Limb (tissue), 2 donors: ENCODE results near the gene LCE7A.

ENCODE experiments used
- DNase-seq, 2 donors: peaks; one replicate each; pipeline ENCODE4 v3.0.0-alpha.2; 2016; ENCODE audit errors: extremely low spot score in 2 of 2

Gene LCE7A, protein sequence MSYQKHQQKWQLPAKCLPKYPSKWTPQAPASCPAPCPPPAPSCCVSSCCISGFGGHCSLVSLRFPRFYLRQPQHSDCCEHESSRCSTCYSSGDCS

GRCh38 chr1:152859696-152860095 lies at the start of gene LCE7A:
Gene LCE7A, plus strand, starts transcription at chr1:152859996. Its CDS starts 702 bp downstream, at chr1:152860698.
- no peak for DNase-seq

DNA sequence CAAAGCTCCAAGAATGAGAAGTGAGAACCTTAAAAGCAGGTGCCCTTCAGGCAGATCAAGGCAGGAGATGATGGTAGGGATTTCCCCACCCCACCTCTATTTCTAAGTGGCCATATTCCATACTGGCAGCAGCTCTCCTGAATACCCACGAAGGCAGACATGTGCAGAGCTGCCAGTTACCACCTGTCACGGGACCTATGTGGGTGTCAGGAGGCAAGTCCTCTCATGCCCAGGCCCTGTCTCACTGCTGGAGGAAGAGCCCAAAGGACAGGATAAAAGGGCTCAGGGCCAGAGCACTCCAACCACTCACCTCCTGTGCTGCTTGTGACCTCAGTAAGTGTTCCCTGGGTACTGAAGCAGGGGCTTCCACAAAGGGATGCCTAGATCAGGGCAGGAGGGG lies 48.7 kb upstream of the LCE7A start:
- no peak for DNase-seq

GRCh38 chr1:152811671-152812070 lies 48.1 kb upstream of the LCE7A start, which contains the start of gene LCE1B:
Gene LCE1B, plus strand, starts transcription at chr1:152811971. Its CDS starts 476 bp downstream, at chr1:152812447.
- DNase-seq: no peak

- no peak for DNase-seq
These were observed 42.5 kb upstream of the LCE7A start for GRCh38 chr1:152817309-152817708.

GRCh38 chr1:152823294-152823693 lies 36.5 kb upstream of the LCE7A start:
- no peak for DNase-seq

DNA sequence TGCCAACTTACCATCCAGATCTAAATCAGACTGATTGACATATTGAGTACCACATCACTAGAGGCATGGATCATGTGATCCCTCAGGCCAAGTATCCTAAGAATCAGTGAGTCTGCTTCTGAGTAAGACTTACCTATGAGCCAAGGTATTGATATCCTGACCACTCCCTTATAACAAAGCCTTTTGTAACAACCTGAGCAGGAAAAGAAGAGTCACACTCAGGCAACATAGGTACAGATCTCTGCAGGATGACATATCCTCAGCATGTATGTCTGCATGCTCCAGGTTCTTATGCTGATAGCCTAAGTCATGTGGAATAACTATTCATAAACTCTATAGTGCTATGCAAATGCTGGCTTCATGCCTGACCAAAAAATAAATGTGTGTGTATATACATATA lies 34.8 kb upstream of the LCE7A start:
- no peak for DNase-seq

- no peak for DNase-seq
These were observed 32.6 kb upstream of the LCE7A start, which contains the start of gene LCE1A for GRCh38 chr1:152827173-152827572. Gene LCE1A, plus strand, starts transcription at chr1:152827473. Its CDS starts 0 bp downstream, at chr1:152827473.

- DNase-seq: no peak
These were observed 22.9 kb upstream of the LCE7A start for GRCh38 chr1:152836870-152837269.

GRCh38 chr1:152842556-152842955 lies 17.2 kb upstream of the LCE7A start, which contains the start of gene LCE6A:
Gene LCE6A, plus strand, starts transcription at chr1:152842856. Its CDS starts 665 bp downstream, at chr1:152843521.
- DNase-seq: no peak

DNA sequence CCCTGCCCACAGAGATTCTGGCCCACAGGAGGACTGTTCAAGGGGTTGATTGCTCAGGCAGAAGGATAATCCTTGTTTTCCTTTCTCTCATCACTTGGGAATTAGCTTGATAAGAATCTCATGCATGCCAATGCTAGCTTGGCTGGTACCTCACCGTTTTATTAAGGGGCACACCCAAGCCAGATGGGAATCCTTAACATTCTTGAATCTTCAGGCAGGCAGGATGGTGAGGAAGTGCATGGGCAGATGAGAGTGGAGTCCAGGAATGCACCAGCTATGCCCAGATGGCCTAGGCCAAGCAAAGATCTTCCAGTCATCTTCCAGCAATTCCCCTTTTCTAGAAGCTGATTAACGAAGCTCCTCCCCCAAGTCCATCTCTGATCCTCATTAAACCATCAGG lies 4.1 kb upstream of the LCE7A start:
- DNase-seq: no peak

- DNase-seq: no peak
These were observed 1.7 kb upstream of the LCE7A start for GRCh38 chr1:152858062-152858461.

GRCh38 chr1:152860129-152860528 lies 333 bp downstream of the LCE7A start:
- DNase-seq: no peak

GRCh38 chr1:152861374-152861773 lies 1.6 kb downstream of the LCE7A start:
- DNase-seq: no peak

DNA sequence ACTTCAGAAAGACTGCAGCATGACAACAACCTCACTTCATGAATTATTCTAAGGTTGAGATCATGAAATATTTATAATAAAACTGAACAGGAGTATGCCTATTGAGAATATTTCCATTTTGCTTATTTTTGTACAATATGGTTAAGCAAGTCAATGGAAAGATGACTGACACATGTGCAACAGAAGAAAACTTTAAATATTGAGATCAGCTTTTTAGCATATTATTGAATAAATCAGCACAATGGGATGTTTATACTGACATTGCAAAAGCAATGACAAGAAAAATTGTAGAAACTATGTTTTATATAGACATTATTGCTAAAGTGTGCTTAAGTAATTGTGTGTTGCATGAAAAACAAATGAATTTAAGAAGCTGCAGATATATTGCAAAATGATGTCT lies 4.6 kb downstream of the LCE7A start:
- no peak for DNase-seq

GRCh38 chr1:152866321-152866720 lies 6.5 kb downstream of the LCE7A start:
- DNase-seq: no peak

DNA sequence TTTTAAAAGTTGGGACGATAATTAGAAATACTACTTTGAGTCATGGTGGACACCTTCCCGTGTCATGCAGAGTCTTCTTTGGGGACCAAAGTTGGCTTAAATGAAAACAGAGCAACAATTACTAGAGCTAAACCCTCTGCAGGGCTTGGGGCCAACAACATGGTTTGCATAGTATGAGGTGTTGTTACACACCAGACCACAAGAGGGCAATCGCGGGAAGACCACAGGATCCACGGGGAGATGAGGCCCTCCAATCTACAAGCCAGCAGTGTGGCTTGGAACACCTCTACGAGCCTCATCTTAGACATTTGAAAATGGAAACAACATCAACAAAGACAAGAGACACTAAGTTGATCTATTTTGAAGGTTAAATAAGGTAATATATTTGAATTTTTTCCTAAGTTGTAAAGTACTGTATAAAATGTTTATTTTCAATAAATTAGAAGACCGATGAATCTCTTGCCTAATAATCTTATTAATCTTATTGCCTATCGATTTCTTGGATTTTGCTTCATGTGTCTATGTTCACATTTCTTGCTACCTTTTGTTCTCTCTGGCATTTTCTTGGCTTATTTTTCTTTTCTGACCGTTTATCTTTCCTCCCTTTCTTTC lies 10.1 kb downstream of the LCE7A start:
- DNase-seq: peak; percentile 56 to 62

DNA sequence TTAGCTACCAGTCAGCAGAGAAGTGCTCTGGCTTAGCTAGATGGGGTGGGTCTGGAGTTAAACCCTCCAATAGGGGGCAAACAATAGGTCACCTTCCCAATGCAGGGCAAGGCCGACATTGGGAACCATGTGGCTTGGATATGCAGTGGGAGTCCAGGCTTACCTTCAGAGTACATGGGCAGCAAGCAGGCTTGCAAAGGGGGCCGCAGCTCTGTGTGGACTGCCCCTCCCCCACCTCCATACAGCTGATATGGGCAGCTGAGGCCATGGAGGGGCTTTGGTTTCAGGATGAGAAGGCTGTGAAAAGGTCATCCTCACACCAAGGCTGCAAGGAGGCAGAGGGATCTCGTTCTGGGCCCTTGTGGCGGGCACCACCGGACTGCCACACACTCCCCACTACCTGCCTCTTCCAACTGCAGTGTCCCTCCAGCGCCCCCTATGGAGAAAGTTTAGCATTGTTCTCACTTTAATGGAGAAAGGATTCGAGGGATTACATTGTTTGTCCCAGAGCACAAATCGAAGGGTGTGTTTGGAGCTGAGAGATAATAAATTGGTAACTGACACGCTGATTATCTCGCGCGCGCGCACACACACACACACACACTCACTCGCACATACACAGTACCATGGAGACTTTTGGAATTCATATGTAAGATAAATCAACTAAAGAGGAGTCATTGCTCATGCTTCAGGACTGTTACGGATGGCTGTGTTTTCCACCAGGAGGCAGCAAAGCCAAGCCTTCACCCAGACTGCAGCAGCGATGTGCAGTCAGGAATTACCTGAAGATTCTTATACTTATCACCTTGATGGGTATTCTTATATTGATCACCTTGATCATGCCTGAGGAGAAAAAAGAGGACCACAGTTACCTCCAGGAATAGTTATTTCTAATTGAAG lies 11.3 kb downstream of the LCE7A start:
- no peak for DNase-seq

DNA sequence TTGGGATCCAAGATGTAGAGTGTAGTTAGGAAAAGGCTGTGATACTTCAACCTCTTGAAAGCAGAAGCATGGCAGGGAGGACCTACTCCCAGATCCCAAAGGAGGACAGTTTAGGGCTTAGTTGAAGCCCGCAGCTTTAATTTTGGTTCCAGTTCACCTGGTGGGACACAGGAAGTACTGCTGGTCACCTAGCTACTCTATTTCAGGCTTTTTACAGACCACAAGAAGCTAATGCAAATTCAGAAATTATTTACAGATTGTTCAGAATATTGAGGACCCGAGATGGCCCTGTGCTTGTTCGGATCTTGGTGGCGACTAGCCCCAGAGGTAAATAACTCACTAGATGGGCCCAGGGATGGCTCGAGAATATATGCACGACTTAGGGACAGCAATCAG lies 11.9 kb downstream of the LCE7A start:
- DNase-seq: no peak

DNA sequence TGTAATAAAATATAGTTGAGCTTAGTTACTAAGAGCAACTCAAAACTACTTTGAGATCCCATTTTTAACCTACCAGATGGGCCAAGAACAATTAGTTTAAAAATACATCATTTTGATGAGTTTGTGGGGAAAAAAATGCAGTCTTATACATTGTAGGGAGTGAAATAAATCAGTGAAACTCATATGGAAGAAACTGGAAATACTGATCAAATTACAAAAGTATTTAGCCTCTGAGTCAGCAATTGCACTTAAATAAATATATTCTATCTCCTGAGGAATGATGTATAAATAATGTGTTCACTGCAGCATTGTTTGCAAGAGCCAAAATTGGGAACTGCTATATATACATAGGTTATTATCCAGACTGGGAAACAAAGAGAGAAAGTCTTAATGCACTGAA lies 13.7 kb downstream of the LCE7A start:
- peak in 1 of 2 donors; percentile 6 for DNase-seq

GRCh38 chr1:152876827-152877226 lies 17.0 kb downstream of the LCE7A start:
- no peak for DNase-seq

DNA sequence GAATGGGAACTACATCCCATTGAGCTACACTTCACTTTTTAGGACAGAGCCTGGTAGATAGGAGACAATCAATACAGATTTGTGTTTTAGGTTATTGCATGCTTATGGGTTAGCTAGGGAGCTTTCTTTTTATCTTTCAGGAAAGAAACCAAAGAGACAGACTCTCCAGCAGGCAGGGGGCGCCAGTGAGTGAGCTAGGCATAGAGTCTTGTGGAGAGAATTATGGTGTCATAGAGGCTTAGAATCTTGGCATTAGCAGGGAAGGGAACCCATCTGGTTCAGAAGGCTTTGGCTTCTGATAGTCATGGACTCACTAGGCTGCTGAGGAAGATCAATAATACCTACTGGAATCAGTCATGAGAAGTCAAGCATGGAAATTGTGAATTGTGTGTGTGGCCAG lies 18.2 kb downstream of the LCE7A start, which contains the start of gene SMCP:
Gene SMCP, plus strand, starts transcription at position 281 of the 400 bp plus-strand sequence. CDS start 6,101 bp downstream, outside the sequence.
- no peak for DNase-seq

- DNase-seq: no peak
These were observed 19.9 kb downstream of the LCE7A start for GRCh38 chr1:152879559-152880198.
